Measurements from ENCODE around the gene PITRM1.

DNA sequence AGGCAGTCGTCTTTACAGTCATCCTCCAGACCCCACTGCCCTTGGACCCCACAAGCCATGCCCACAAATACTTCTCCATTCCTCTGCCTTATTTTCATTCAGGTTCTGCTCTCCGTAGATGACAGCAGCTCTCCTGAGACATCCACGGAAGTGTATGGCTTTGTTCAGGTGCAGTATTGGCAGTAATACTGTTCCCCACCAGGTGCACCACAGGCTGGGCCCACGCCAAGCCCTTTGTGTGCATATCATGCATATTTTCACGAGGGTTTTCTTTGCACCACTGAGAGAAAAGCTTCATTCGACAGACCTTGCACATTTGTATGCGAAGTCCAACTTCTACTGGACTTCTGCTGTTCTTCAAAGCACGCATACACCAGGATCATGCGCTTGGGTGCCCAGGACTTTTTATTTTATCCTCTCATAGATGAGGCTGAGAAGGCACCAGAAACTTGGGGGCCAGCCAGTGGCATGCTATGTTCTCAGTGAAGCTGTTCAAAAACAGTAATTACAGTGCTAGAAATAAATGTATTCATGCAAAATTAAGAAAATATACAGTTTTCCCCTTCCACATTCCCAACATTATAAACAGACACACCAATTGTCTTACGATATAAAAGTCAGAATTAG lies 37.8 kb upstream of the PITRM1 start:
- TF ChIP-seq POLR2A (IDR thresholded peaks at IDR 0.05; ENCODE audit: low read depth, low read length) (no peak), POLR2AphosphoS5 (IDR thresholded peaks at IDR 0.05; ENCODE audit: low read depth, low read length) (no peak)
